SK-N-SH treated with all-trans-retinoic acid at 6 μM for 48 hours (cell line): ENCODE measurements around the gene SIGLEC9.

Experiments used
- ATAC-seq: fragments of 200-7000 bp; cut with Tn5 transposase; 3 replicates; pipeline ENCODE4 v1.9.1; 2020; ENCODE audit warnings: mild to moderate bottlenecking, moderate library complexity
- ARNTL ChIP-seq: fragments of 450-650 bp; formaldehyde crosslinking; IDR thresholded peaks from 2 replicates; pipeline ENCODE4 v1.5.0; 2020; ENCODE audit warnings: low read depth, mild to moderate bottlenecking, moderate library complexity, borderline replicate concordance
- BACH2 ChIP-seq: fragments of 250-450 bp; sonication (Bioruptor Pico); IDR thresholded peaks from 2 replicates; pipeline ENCODE4 v1.9.0; 2021; ENCODE audit warnings: mild to moderate bottlenecking, borderline replicate concordance
- CREB5 ChIP-seq: fragments of 250-450 bp; sonication (Bioruptor Pico); IDR thresholded peaks from 2 replicates; pipeline ENCODE4 v1.5.1; 2020; ENCODE audit warnings: low read depth, mild to moderate bottlenecking, moderate library complexity
- CSDC2 ChIP-seq: fragments of 250-450 bp; sonication (Bioruptor Pico); IDR thresholded peaks from 2 replicates; pipeline ENCODE4 v1.5.0; 2020; ENCODE audit warnings: mild to moderate bottlenecking, moderate library complexity
- CSRNP3 ChIP-seq: fragments of 250-450 bp; sonication (Bioruptor Pico); IDR thresholded peaks from 2 replicates; pipeline ENCODE4 v1.5.1; 2021; ENCODE audit warnings: mild to moderate bottlenecking, moderate library complexity
- ESRRG ChIP-seq: fragments of 250-450 bp; sonication (Bioruptor Pico); IDR thresholded peaks from 2 replicates; pipeline ENCODE4 v1.6.1; 2021; ENCODE audit warnings: mild to moderate bottlenecking
- GLIS3 ChIP-seq: fragments of 250-450 bp; sonication (Bioruptor Pico); IDR thresholded peaks from 2 replicates; pipeline ENCODE4 v1.5.0; 2020; ENCODE audit warnings: mild to moderate bottlenecking, moderate library complexity
- ISL1 ChIP-seq: fragments of 250-450 bp; sonication (Bioruptor Pico); IDR thresholded peaks from 2 replicates; pipeline ENCODE4 v2.1.2; 2022; ENCODE audit warnings: mild to moderate bottlenecking, moderate library complexity
- OSR1 ChIP-seq: fragments of 250-450 bp; sonication (Bioruptor Pico); IDR thresholded peaks from 2 replicates; pipeline ENCODE4 v1.8.0; 2022; ENCODE audit warnings: moderate library complexity, mild to moderate bottlenecking, inconsistent platforms
- PATZ1 ChIP-seq: fragments of 250-450 bp; sonication (Bioruptor Pico); IDR thresholded peaks from 2 replicates; pipeline ENCODE4 v1.8.0; 2020; ENCODE audit warnings: mild to moderate bottlenecking, moderate library complexity, borderline replicate concordance
- RARB ChIP-seq: fragments of 250-450 bp; sonication (Bioruptor Pico); IDR thresholded peaks from 2 replicates; pipeline ENCODE4 v1.8.0; 2021; ENCODE audit warnings: mild to moderate bottlenecking, moderate library complexity
- SNAI2 ChIP-seq: fragments of 250-450 bp; sonication (Bioruptor Pico); IDR thresholded peaks from 2 replicates; pipeline ENCODE4 v1.5.0; 2020; ENCODE audit warnings: mild to moderate bottlenecking, moderate library complexity
- TOX ChIP-seq: fragments of 250-450 bp; sonication (Bioruptor Pico); IDR thresholded peaks from 2 replicates; pipeline ENCODE4 v1.8.0; 2021; ENCODE audit warnings: mild to moderate bottlenecking, moderate library complexity, borderline replicate concordance
- ZC3H10 ChIP-seq: fragments of 250-450 bp; sonication (Bioruptor Pico); IDR thresholded peaks from 2 replicates; pipeline ENCODE4 v1.5.1; 2021; ENCODE audit warnings: mild to moderate bottlenecking, moderate library complexity
- ZFP3 ChIP-seq: fragments of 250-450 bp; sonication (Bioruptor Pico); IDR thresholded peaks from 2 replicates; pipeline ENCODE4 v1.5.0; 2020; ENCODE audit warnings: mild to moderate bottlenecking, moderate library complexity
- ZNF565 ChIP-seq: fragments of 450-650 bp; formaldehyde crosslinking; conservative IDR thresholded peaks from 2 replicates; pipeline ENCODE4 v1.5.0; 2020; ENCODE audit warnings: low read depth, mild to moderate bottlenecking, moderate library complexity
- ZNF70 ChIP-seq: fragments of 450-650 bp; formaldehyde crosslinking; IDR thresholded peaks from 2 replicates; pipeline ENCODE4 v1.5.0; 2020; ENCODE audit warnings: mild to moderate bottlenecking, moderate library complexity
- ZNF8 ChIP-seq: fragments of 450-650 bp; formaldehyde crosslinking; IDR thresholded peaks from 2 replicates; pipeline ENCODE4 v1.5.0; 2020; ENCODE audit warnings: mild to moderate bottlenecking, moderate library complexity
- TF ChIP-seq, protein P1 (sequence below): fragments of 250-450 bp; sonication (Bioruptor Pico); IDR thresholded peaks from 2 replicates; pipeline ENCODE4 v1.8.0; 2021; ENCODE audit warnings: low read depth, mild to moderate bottlenecking, moderate library complexity, borderline replicate concordance
- TF ChIP-seq, protein P2 (sequence below): fragments of 250-450 bp; sonication (Bioruptor Pico); IDR thresholded peaks from 2 replicates; pipeline ENCODE4 v1.5.0; 2020; ENCODE audit warnings: mild to moderate bottlenecking, moderate library complexity

Gene SIGLEC9

DNA sequence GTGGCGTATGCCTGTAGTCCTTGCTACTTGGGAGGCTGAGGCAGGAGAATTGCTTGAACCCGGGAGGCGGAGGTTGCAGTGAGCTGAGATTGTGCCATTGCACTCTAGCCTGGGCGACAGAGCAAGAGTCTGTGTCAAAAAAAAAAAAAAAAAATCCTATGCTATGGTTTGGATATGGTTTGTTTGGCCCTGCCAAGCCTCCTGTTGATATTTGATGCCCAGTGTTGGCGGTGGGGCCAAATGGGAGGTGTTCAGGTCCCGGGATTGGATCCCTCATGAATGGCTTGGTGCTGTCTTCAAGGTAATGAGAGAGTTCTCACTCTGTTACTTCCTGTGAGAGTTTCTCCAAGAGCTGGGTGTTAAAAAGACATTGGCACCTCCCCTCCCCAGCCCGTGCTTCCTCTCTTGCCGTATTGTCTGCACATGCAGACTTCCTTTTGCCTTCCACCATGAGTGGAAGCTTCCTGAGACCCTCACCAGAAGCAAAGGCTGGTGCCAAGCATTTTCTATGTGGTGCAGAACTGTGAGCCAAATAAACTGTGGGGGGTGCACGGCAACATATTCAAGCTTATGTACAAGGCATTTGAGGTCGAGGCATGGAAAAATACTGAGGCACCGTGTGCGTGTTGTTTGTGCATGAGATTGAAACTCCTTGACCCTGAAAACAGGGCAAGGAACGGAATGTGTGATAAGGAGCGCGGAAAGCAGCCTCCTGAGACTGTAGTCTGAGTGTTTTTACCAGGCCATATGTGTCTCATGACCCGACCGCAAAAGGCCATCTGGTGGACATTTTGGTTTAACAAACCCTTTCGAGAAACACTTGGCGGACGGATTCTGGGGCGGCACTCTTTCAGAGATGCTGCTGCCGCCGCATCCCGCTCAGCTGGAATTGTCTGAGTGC is 7.3 kb downstream of the SIGLEC9 start:
- peak; percentile 53; the same call in 2 of the 3 replicates for ATAC-seq
- TF ChIP-seq ZNF565 (CRISPR knock-in tag) (no peak), TOX (CRISPR knock-in tag) (no peak)
- TF ChIP-seq, protein P1, sequence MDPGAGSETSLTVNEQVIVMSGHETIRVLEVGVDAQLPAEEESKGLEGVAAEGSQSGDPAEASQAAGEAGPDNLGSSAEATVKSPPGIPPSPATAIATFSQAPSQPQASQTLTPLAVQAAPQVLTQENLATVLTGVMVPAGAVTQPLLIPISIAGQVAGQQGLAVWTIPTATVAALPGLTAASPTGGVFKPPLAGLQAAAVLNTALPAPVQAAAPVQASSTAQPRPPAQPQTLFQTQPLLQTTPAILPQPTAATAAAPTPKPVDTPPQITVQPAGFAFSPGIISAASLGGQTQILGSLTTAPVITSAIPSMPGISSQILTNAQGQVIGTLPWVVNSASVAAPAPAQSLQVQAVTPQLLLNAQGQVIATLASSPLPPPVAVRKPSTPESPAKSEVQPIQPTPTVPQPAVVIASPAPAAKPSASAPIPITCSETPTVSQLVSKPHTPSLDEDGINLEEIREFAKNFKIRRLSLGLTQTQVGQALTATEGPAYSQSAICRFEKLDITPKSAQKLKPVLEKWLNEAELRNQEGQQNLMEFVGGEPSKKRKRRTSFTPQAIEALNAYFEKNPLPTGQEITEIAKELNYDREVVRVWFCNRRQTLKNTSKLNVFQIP (CRISPR knock-in tag): no peak
- TF ChIP-seq, all 23 proteins: peak for 0

DNA sequence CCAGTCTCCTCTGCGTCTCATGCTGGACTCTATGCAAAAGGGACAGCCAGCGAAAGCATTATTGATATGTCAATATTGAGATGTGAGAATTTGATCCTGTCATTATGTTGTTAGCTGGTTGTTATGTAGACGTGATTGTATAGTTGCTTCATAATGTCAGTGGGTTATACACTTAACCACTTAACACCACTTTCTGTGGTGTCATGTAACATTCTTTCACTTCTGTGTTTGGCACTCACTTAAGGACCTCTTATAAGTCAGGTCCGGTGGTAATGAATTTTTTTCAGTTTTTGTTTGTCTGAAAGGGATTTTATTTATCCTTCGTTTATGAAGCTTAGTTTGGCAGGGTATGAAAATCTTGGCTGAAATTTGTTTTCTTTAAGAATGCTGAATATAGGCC is 10.3 kb downstream of the SIGLEC9 start:
- ATAC-seq: no peak
- TF ChIP-seq TOX (CRISPR knock-in tag): no peak
- no peak for TF ChIP-seq OSR1
- no peak for TF ChIP-seq ZNF8 (CRISPR knock-in tag)
- no peak for TF ChIP-seq ZFP3 (CRISPR knock-in tag)
- no peak for TF ChIP-seq RARB (CRISPR knock-in tag)
- TF ChIP-seq ZNF70: no peak
- TF ChIP-seq CSRNP3 (CRISPR knock-in tag): no peak
- no peak for TF ChIP-seq ARNTL (CRISPR knock-in tag)
- TF ChIP-seq, protein P1 (CRISPR knock-in tag): no peak
- TF ChIP-seq ESRRG (CRISPR knock-in tag): no peak
- TF ChIP-seq BACH2 (CRISPR knock-in tag): no peak
- TF ChIP-seq, protein P2, sequence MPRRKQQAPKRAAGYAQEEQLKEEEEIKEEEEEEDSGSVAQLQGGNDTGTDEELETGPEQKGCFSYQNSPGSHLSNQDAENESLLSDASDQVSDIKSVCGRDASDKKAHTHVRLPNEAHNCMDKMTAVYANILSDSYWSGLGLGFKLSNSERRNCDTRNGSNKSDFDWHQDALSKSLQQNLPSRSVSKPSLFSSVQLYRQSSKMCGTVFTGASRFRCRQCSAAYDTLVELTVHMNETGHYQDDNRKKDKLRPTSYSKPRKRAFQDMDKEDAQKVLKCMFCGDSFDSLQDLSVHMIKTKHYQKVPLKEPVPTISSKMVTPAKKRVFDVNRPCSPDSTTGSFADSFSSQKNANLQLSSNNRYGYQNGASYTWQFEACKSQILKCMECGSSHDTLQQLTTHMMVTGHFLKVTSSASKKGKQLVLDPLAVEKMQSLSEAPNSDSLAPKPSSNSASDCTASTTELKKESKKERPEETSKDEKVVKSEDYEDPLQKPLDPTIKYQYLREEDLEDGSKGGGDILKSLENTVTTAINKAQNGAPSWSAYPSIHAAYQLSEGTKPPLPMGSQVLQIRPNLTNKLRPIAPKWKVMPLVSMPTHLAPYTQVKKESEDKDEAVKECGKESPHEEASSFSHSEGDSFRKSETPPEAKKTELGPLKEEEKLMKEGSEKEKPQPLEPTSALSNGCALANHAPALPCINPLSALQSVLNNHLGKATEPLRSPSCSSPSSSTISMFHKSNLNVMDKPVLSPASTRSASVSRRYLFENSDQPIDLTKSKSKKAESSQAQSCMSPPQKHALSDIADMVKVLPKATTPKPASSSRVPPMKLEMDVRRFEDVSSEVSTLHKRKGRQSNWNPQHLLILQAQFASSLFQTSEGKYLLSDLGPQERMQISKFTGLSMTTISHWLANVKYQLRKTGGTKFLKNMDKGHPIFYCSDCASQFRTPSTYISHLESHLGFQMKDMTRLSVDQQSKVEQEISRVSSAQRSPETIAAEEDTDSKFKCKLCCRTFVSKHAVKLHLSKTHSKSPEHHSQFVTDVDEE (CRISPR knock-in tag): no peak
- TF ChIP-seq CSDC2 (CRISPR knock-in tag): no peak
- no peak for TF ChIP-seq ZC3H10 (CRISPR knock-in tag)
- no peak for TF ChIP-seq ISL1 (CRISPR knock-in tag)
- TF ChIP-seq SNAI2 (CRISPR knock-in tag): no peak
- TF ChIP-seq PATZ1 (CRISPR knock-in tag): no peak
- TF ChIP-seq CREB5 (CRISPR knock-in tag): no peak
- no peak for TF ChIP-seq GLIS3 (CRISPR knock-in tag)
